PC-9 (cell line): ENCODE results near the gene PEX11A.

Experiments used
- EZH2 ChIP-seq: fragments of 200-600 bp; sonication (generic); IDR thresholded peaks from 2 replicates; pipeline ENCODE4 v1.8.0; 2017; ENCODE audit warnings: antibody characterized with exemption, low read depth
- TF ChIP-seq, protein P1 (sequence below): fragments of 200-600 bp; sonication (generic); conservative IDR thresholded peaks from 2 replicates; pipeline ENCODE4 v1.6.1; 2017; ENCODE audit warnings: mixed run types, antibody characterized with exemption, mild to moderate bottlenecking, moderate library complexity

GRCh38 chr15:89725064-89725463 is 34.5 kb upstream of the PEX11A start:
- TF ChIP-seq, protein P1, sequence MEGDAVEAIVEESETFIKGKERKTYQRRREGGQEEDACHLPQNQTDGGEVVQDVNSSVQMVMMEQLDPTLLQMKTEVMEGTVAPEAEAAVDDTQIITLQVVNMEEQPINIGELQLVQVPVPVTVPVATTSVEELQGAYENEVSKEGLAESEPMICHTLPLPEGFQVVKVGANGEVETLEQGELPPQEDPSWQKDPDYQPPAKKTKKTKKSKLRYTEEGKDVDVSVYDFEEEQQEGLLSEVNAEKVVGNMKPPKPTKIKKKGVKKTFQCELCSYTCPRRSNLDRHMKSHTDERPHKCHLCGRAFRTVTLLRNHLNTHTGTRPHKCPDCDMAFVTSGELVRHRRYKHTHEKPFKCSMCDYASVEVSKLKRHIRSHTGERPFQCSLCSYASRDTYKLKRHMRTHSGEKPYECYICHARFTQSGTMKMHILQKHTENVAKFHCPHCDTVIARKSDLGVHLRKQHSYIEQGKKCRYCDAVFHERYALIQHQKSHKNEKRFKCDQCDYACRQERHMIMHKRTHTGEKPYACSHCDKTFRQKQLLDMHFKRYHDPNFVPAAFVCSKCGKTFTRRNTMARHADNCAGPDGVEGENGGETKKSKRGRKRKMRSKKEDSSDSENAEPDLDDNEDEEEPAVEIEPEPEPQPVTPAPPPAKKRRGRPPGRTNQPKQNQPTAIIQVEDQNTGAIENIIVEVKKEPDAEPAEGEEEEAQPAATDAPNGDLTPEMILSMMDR: no peak
- no peak for TF ChIP-seq EZH2
